ENCODE results near the gene SH3GLB1. TPM values are rescaled to one million over a fixed set of nuclear protein-coding genes. Genes with fewer than 3 reads are reported as not detected.

SH3GLB1 gene
- total RNA-seq, 4 donors from 2014 or later: 94.9 to 135 (median 98.6) TPM

DNA sequence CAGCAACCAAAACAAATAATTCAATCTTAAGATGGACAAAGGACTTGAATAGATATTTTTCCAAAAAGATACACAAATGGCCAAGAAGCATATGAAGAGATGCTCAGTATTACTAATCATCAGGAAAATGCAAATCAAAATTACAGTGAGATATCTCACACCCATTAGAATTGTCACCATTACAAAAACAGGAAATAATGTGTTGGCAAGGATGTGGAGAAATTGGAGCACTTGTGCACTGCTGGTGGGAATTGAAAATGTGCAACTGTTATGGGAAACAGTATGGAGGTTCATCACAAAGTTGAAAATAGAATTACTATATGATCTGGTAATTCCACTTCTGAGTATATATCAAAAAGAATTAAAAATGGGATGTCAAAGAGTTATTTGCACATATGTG is 83.2 kb downstream of the SH3GLB1 start:
- TF ChIP-seq, protein P1, sequence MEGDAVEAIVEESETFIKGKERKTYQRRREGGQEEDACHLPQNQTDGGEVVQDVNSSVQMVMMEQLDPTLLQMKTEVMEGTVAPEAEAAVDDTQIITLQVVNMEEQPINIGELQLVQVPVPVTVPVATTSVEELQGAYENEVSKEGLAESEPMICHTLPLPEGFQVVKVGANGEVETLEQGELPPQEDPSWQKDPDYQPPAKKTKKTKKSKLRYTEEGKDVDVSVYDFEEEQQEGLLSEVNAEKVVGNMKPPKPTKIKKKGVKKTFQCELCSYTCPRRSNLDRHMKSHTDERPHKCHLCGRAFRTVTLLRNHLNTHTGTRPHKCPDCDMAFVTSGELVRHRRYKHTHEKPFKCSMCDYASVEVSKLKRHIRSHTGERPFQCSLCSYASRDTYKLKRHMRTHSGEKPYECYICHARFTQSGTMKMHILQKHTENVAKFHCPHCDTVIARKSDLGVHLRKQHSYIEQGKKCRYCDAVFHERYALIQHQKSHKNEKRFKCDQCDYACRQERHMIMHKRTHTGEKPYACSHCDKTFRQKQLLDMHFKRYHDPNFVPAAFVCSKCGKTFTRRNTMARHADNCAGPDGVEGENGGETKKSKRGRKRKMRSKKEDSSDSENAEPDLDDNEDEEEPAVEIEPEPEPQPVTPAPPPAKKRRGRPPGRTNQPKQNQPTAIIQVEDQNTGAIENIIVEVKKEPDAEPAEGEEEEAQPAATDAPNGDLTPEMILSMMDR (IDR thresholded peaks at IDR 0.05; ENCODE audit: low read depth): no peak

GRCh38 chr1:86788300-86789206 is 84.2 kb downstream of the SH3GLB1 start:
- TF ChIP-seq, protein P1 (IDR thresholded peaks at IDR 0.05; ENCODE audit: low read depth): no peak

DNA sequence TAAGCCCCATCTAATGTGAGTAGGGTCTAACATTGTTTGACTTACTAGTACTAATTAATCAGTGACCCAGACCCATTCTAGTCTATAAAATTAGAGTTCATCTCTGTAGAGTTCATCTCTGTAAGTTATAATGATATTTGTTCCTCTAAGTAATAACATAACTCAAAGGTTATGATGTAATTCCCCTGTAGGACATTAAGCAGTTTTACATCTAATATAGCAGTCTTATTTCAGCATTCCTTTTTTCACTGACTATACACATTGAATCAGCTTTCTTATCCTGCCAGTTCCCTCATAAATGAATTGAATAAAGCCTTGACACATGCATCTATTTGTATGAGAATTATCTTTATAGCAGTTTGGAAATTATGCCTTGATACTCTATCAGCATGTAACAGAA is 90.9 kb downstream of the SH3GLB1 start:
- TF ChIP-seq, protein P1 (IDR thresholded peaks at IDR 0.05; ENCODE audit: low read depth): no peak

Other genes with a start within 250 kb of the SH3GLB1 start
- under 1 TPM in 3 of 4 donors, not detected in 1; 0.16 to 0.57 (median 0.17) TPM for gene CLCA1, start 235.6 kb upstream of the SH3GLB1 start, total RNA-seq
- gene CLCA4, start 157.5 kb upstream of the SH3GLB1 start, total RNA-seq: under 1 TPM in 1 of 4 donors, not detected in 3; 0.65 TPM
- 100 to 1,000 TPM in 2 of 4 donors, 10 to 100 TPM in 2; 84.0 to 216 (median 112) TPM for gene SELENOF, start 209.6 kb downstream of the SH3GLB1 start, total RNA-seq
- gene HS2ST1, start 210.1 kb downstream of the SH3GLB1 start, total RNA-seq: 10 to 100 TPM; 10.2 to 25.5 (median 15.7) TPM